Measurements from ENCODE around the gene CASZ1.

The CASZ1 gene

GRCh38 chr1:10596780-10597179 lies 199.7 kb downstream of the CASZ1 start:
- no peak for DNase-seq

GRCh38 chr1:10594595-10595223 lies 201.7 kb downstream of the CASZ1 start:
- no peak for DNase-seq

- DNase-seq = no peak
These were observed 202.7 kb downstream of the CASZ1 start for GRCh38 chr1:10593750-10594149.

- DNase-seq = no peak
These were observed 204.1 kb downstream of the CASZ1 start for GRCh38 chr1:10592373-10592772.

- no peak for DNase-seq
These were observed 205.4 kb downstream of the CASZ1 start for GRCh38 chr1:10591010-10591409.

- no peak for DNase-seq
These were observed 207.4 kb downstream of the CASZ1 start for GRCh38 chr1:10589074-10589473.

- no peak for DNase-seq
These were observed 207.8 kb downstream of the CASZ1 start for GRCh38 chr1:10588640-10589039.

Measured in activated gamma-delta T cell treated with Interleukin-2 at 50 U/mL for 16 hours (primary cell).